H1 (cell line): ENCODE data around the gene IL12RB2. TPM values are rescaled to one million over a fixed set of nuclear protein-coding genes. Genes with fewer than 3 reads are reported as not detected.

Source experiments
- CTCF ChIA-PET: fragments of 300-600 bp; sonication (Branson Sonifier 250); formaldehyde crosslinking; loops from one replicate; lab custom pipeline; 2021; ENCODE audit not compliant: partially characterized antibody; lab: Charles Lee
- POLR2A ChIA-PET: fragments of 300-600 bp; sonication (Branson Sonifier 250); formaldehyde crosslinking; loops from one replicate; lab custom pipeline; 2021; ENCODE audit warnings: inconsistent platforms; ENCODE audit not compliant: partially characterized antibody; lab: Charles Lee
- DNase-seq, 2 experiments: peaks; one replicate each; pipeline versions ENCODE4 v3.0.0 to v3.0.0-alpha.2; 2010 to 2022; ENCODE audit warnings: low spot score in 2 of 2, low read depth in 1 of 2, mixed read lengths in 1 of 2
- FAIRE-seq: peaks from 2 replicates; lab custom pipeline; 2011; peaks lifted over from hg19 to GRCh38; lab: Jason Lieb, UNC
- H2AFZ ChIP-seq: 2 replicates; pipeline ENCODE4 v1.8.1; 2012; ENCODE audit warnings: low read length, inconsistent platforms
- H2AK5ac ChIP-seq: 2 replicates; pipeline ENCODE4 v1.6.1; 2013; ENCODE audit warnings: low read depth, low read length
- H2BK120ac ChIP-seq: replicated peaks from 2 replicates; pipeline ENCODE3; 2013; ENCODE audit warnings: low read depth, low read length, inconsistent platforms
- H2BK12ac ChIP-seq: 2 replicates; pipeline ENCODE4 v1.6.1; 2013; ENCODE audit warnings: low read depth, low read length
- H2BK15ac ChIP-seq: 2 replicates; pipeline ENCODE4 v1.6.1; 2013; ENCODE audit warnings: low read length
- H2BK20ac ChIP-seq: 2 replicates; pipeline ENCODE4 v1.6.1; 2013; ENCODE audit warnings: low read length
- H2BK5ac ChIP-seq: 2 replicates; pipeline ENCODE4 v1.6.1; 2013; ENCODE audit warnings: low read depth, low read length
- H3K14ac ChIP-seq: 2 replicates; pipeline ENCODE4 v1.6.1; 2013; ENCODE audit warnings: inconsistent platforms; ENCODE audit not compliant: insufficient read length
- H3K18ac ChIP-seq: 2 replicates; pipeline ENCODE4 v1.6.1; 2013; ENCODE audit warnings: low read length; ENCODE audit errors: extremely low read depth
- H3K23ac ChIP-seq: 2 replicates; pipeline ENCODE4 v1.6.1; 2013; ENCODE audit warnings: inconsistent platforms; ENCODE audit not compliant: insufficient read length
- H3K23me2 ChIP-seq: 2 replicates; pipeline ENCODE4 v1.6.1; 2013; ENCODE audit warnings: low read depth, low read length
- H3K27ac ChIP-seq: 2 replicates; pipeline ENCODE4 v1.6.1; 2011; ENCODE audit warnings: low read depth, low read length, inconsistent platforms
- H3K27me3 ChIP-seq, 4 experiments: replicated peaks in 1 of 4; 1 replicate in 1 of 4; 2 replicates in 3 of 4; pipeline versions ENCODE4 v1.6.1 to v1.8.1; 2011 to 2013; ENCODE audit warnings: low read length in 3 of 4, mild to moderate bottlenecking in 3 of 4, inconsistent platforms in 2 of 4, mixed read lengths in 2 of 4, moderate library complexity in 1 of 4; ENCODE audit not compliant: control insufficient read depth in 3 of 4, insufficient read depth in 3 of 4; ENCODE audit errors: extremely low read depth in 1 of 4
- H3K36me3 ChIP-seq, 4 experiments: 2 replicates each; pipeline versions ENCODE4 v1.6.1 to v1.8.1; 2011 to 2013; ENCODE audit warnings: mild to moderate bottlenecking in 4 of 4, low read length in 3 of 4, moderate library complexity in 2 of 4, control low read depth in 1 of 4, inconsistent platforms in 1 of 4; ENCODE audit not compliant: insufficient read depth in 4 of 4, control insufficient read depth in 2 of 4
- H3K4ac ChIP-seq: replicated peaks from 2 replicates; pipeline ENCODE3; 2013; ENCODE audit warnings: low read length, low read depth, mixed read lengths, inconsistent platforms; ENCODE audit not compliant: insufficient read length
- H3K4me1 ChIP-seq, 4 experiments: replicated peaks in 1 of 4; 1 replicate in 1 of 4; 2 replicates in 3 of 4; pipeline versions ENCODE4 v1.6.1 to v1.8.1; 2011 to 2013; ENCODE audit warnings: low read length in 3 of 4, inconsistent platforms in 2 of 4, mixed read lengths in 1 of 4; ENCODE audit not compliant: insufficient read depth in 4 of 4, control insufficient read depth in 3 of 4
- H3K4me2 ChIP-seq, 2 experiments: 2 replicates each; pipeline versions ENCODE4 v1.6.1 to v1.8.1; 2011 to 2013; ENCODE audit warnings: low read depth in 2 of 2, low read length in 2 of 2, control low read depth in 1 of 2, inconsistent platforms in 1 of 2, mild to moderate bottlenecking in 1 of 2; ENCODE audit not compliant: insufficient read depth in 1 of 2
- H3K4me3 ChIP-seq, 4 experiments: fragments of 200-600, 300-600 bp in 1 of 4; sonication (generic), shearing (Covaris generic), sonication (Bioruptor Twin) in 1 of 4; 2 replicates each; pipeline versions ENCODE4 v1.5.1 to v1.8.1; 2011 to 2016; ENCODE audit warnings: low read length in 4 of 4, low read depth in 3 of 4, control low read depth in 2 of 4, inconsistent platforms in 2 of 4, mild to moderate bottlenecking in 2 of 4, mixed read lengths in 1 of 4, moderate library complexity in 1 of 4; ENCODE audit not compliant: insufficient read depth in 2 of 4; ENCODE audit errors: extremely low read depth in 1 of 4
- H3K56ac ChIP-seq: replicated peaks from 2 replicates; pipeline ENCODE3; 2013; ENCODE audit warnings: low read depth, mild to moderate bottlenecking, mixed read lengths, low read length, inconsistent platforms; ENCODE audit not compliant: insufficient read length
- H3K79me1 ChIP-seq: 2 replicates; pipeline ENCODE4 v1.6.1; 2013; ENCODE audit warnings: low read depth, low read length, control low read depth
- H3K79me2 ChIP-seq, 2 experiments: 2 replicates each; pipeline versions ENCODE4 v1.6.1 to v1.8.1; 2012 to 2013; ENCODE audit warnings: low read length in 2 of 2, mild to moderate bottlenecking in 2 of 2, inconsistent platforms in 1 of 2; ENCODE audit not compliant: insufficient read depth in 2 of 2, control insufficient read depth in 1 of 2
- H3K9ac ChIP-seq, 4 experiments: replicated peaks in 1 of 4; 1 replicate in 1 of 4; 2 replicates in 3 of 4; pipeline versions ENCODE4 v1.6.1 to v1.8.1; 2011 to 2013; ENCODE audit warnings: low read depth in 3 of 4, low read length in 3 of 4, control low read depth in 2 of 4, mild to moderate bottlenecking in 2 of 4, moderate library complexity in 2 of 4, inconsistent platforms in 1 of 4; ENCODE audit errors: extremely low read depth in 1 of 4
- H3K9me3 ChIP-seq, 2 experiments: 2 replicates each; pipeline versions ENCODE4 v1.6.1 to v1.8.1; 2012 to 2013; ENCODE audit warnings: mild to moderate bottlenecking in 2 of 2, moderate library complexity in 2 of 2, control low read depth in 1 of 2, inconsistent platforms in 1 of 2, low read depth in 1 of 2, low read length in 1 of 2, mixed read lengths in 1 of 2; ENCODE audit not compliant: insufficient read depth in 2 of 2
- H4K20me1 ChIP-seq, 2 experiments: replicated peaks in 1 of 2; 2 replicates each; pipeline versions ENCODE3 to v1.8.1; 2011 to 2013; ENCODE audit warnings: inconsistent platforms in 2 of 2, low read length in 2 of 2, mild to moderate bottlenecking in 1 of 2; ENCODE audit not compliant: insufficient read depth in 2 of 2, control insufficient read depth in 1 of 2
- H4K5ac ChIP-seq: 2 replicates; pipeline ENCODE4 v1.6.1; 2013; ENCODE audit warnings: low read length, low read depth, mixed read lengths, inconsistent platforms; ENCODE audit not compliant: insufficient read length
- H4K8ac ChIP-seq: 2 replicates; pipeline ENCODE4 v1.8.0; 2013; ENCODE audit warnings: mild to moderate bottlenecking, moderate library complexity, low read length, inconsistent platforms; ENCODE audit not compliant: insufficient read depth; ENCODE audit errors: extremely low read depth
- H4K91ac ChIP-seq: replicated peaks from 2 replicates; pipeline ENCODE3; 2013; ENCODE audit warnings: low read length, mixed read lengths, inconsistent platforms; ENCODE audit not compliant: insufficient read length
- HDAC2 ChIP-seq, 2 experiments: fragments of 300-600 bp in 1 of 2; sonication (generic) in 1 of 2; IDR thresholded peaks; 2 replicates each; pipeline ENCODE4 v1.6.1; 2011 to 2012; ENCODE audit warnings: low read depth in 2 of 2, low read length in 2 of 2, mild to moderate bottlenecking in 2 of 2, moderate library complexity in 2 of 2, borderline replicate concordance in 1 of 2, inconsistent platforms in 1 of 2
- NRF1 ChIP-seq: IDR thresholded peaks from 2 replicates; pipeline ENCODE4 v1.6.1; 2011; ENCODE audit warnings: mild to moderate bottlenecking, low read depth, low read length, improper control_type of control experiment
- POLR2AphosphoS5 ChIP-seq: IDR thresholded peaks from 2 replicates; pipeline ENCODE4 v1.6.1; 2011; ENCODE audit warnings: low read depth, low read length
- SAP30 ChIP-seq: fragments of 300-600 bp; sonication (generic); IDR thresholded peaks from 2 replicates; pipeline ENCODE4 v1.7.1; 2012; ENCODE audit warnings: low read length, moderate library complexity, mild to moderate bottlenecking, inconsistent platforms; ENCODE audit not compliant: insufficient read depth, insufficient replicate concordance
- SIN3A ChIP-seq, 2 experiments: IDR thresholded peaks in 1 of 2; conservative IDR thresholded peaks in 1 of 2; 2 replicates each; pipeline ENCODE4 v1.6.1; 2011 to 2012; ENCODE audit warnings: low read length in 2 of 2, improper control_type of control experiment in 1 of 2, low read depth in 1 of 2, mild to moderate bottlenecking in 1 of 2
- WGBS, 2 experiments: shearing (Covaris generic) in 1 of 2; methylation state at CpG; one replicate each; pipeline versions ENCODE4 v1.1.6 to v1.1.7; 2013 to 2015; ENCODE audit warnings: low lambda C conversion rate in 2 of 2, mixed read lengths in 2 of 2, inconsistent platforms in 1 of 2, low coverage in 1 of 2, missing lambda C conversion rate in 1 of 2; ENCODE audit not compliant: insufficient replicate concordance in 2 of 2, insufficient coverage in 1 of 2, insufficient read length in 1 of 2; ENCODE audit errors: extremely low coverage in 1 of 2, missing lambda C conversion rate in 1 of 2; 5-methylcytosine and 5-hydroxymethylcytosine counted together
- polyA plus RNA-seq, 7 experiments: library from polyadenylated mRNA; depleted of rRNA in 3 of 7; stranded (reverse) in 5 of 7; unstranded in 2 of 7; fragments of >200 nt in 5 of 7; fragments of 200-250 nt in 2 of 7; gene quantifications; 1 replicate in 5 of 7; 2 replicates in 1 of 7; 4 replicates in 1 of 7; pipeline versions ENCODE4 v1.2.1 to v1.2.3, GENCODE V29; 2011 to 2013; ENCODE audit warnings: missing spikeins in 2 of 7, mixed read lengths in 2 of 7
- total RNA-seq: library from RNA; stranded (reverse); fragmentation: NEBNext Ultra II Directional; extraction: Animal tissue kit (Norgen Biotek cat#: 25700); gene quantifications from 2 replicates; pipeline ENCODE4 v1.2.1, GENCODE V29; 2021

Gene IL12RB2
- total and polyA plus RNA-seq, 2 of the 8 experiments (the other 6 are each of a cell fraction or from before 2014, with no cell fraction given): 1.4 TPM

GRCh38 chr1:67429011-67429527, 121.4 kb downstream of the IL12RB2 start:
- peaks cover 4 to 40% (median 16%) of the 10 kb centered on the region in 4 experiments; a peak in 7 of 8 replicates for H3K36me3 ChIP-seq
- DNase-seq: no peak
- ChIA-PET CTCF (interaction anchor here (0.6 to 6.7 kb wide), 14 partner anchors 11 to 317 kb away, joined by 3 to 40 read pairs (median 4); no protein-coding TSS in a partner anchor), POLR2A (interaction anchor here (0.7 to 7.8 kb wide), 27 partner anchors 11 to 256 kb away, joined by 3 to 153 read pairs (median 5); partner anchors contain the start of gene GADD45A)
- peaks cover 44 to 71% of the 10 kb centered on the region in 2 experiments for H3K79me2 ChIP-seq
- H3K9ac ChIP-seq: peak overlapping the region; percentile 94 to 99 (median 98)
- H4K20me1 ChIP-seq: peaks cover 26 to 43% of the 10 kb centered on the region in 2 experiments
- 0 out of 2 replicates have a peak overlapping the region, but pooled peaks have one; percentile 69 for H2BK5ac ChIP-seq
- H3K4me3 ChIP-seq: peak overlapping the region; percentile 95 to 100 (median 98)
- H3K14ac ChIP-seq: no peak overlapping the region
- H2BK20ac ChIP-seq: no peak overlapping the region
- H4K91ac ChIP-seq: peak overlapping the region; percentile 85
- no peak overlapping the region for H4K5ac ChIP-seq
- no peak overlapping the region for H3K4ac ChIP-seq
- no peaks in the 10 kb centered on the region for H3K27me3 ChIP-seq
- peak overlapping the region; percentile 69 to 91 for H3K4me2 ChIP-seq
- TF ChIP-seq POLR2AphosphoS5: peak; percentile 25; the same call in 1 of the 2 replicates
- TF ChIP-seq SAP30: peak; percentile 87
- TF ChIP-seq SIN3A (conservative IDR thresholded peaks at IDR 0.05 in 1 of 2, IDR thresholded peaks at IDR 0.05 in 1 of 2; ENCODE audit: low read depth in 1 of 2, low read length in 2 of 2): peak; percentile 15 to 85; a peak in 3 of 4 replicates
- no peak for TF ChIP-seq NRF1
- 0 out of 4 replicates have a peak, but pooled peaks of 1 of the 2 experiments have one; percentile 86 for TF ChIP-seq HDAC2 (IDR thresholded peaks at IDR 0.05; ENCODE audit: borderline replicate concordance in 1 of 2, low read depth in 2 of 2, low read length in 2 of 2)
- peak overlapping the region; percentile 73 for H3K56ac ChIP-seq
- H4K8ac ChIP-seq: no peak overlapping the region
- H3K23ac ChIP-seq: no peak overlapping the region
- WGBS, 2 experiments: 3% methylated on average over 24 of the region's 25 CpGs; no CpG with 5 or more reads in 1 of the 2 experiments
- no peaks in the 10 kb centered on the region for H3K9me3 ChIP-seq
- H2BK15ac ChIP-seq: no peak overlapping the region
- no peak overlapping the region for H2BK120ac ChIP-seq
- H2AFZ ChIP-seq: no peak overlapping the region
- H3K79me1 ChIP-seq: no peaks in the 10 kb centered on the region
- H3K27ac ChIP-seq: peak overlapping the region; percentile 87
- H2AK5ac ChIP-seq: 0 out of 2 replicates have a peak overlapping the region, but pooled peaks have one; percentile 47
- H3K4me1 ChIP-seq: peaks cover 0 to 12% (median 2%) of the 10 kb centered on the region in 4 experiments; a peak in 3 of 7 replicates
- H2BK12ac ChIP-seq: no peak overlapping the region
- H3K23me2 ChIP-seq: peaks cover 7% of the 10 kb centered on the region
- FAIRE-seq: no peak
- H3K18ac ChIP-seq: peak overlapping the region; percentile 76; the same call in 1 of the 2 replicates
